Measurements from ENCODE around the gene IL5. TPM values are rescaled to one million over a fixed set of nuclear protein-coding genes. Genes with fewer than 3 reads are reported as not detected.

IL5 gene
- total and polyA plus RNA-seq, 2 of the 13 experiments (the other 11 are each of a cell fraction or from before 2014, with no cell fraction given): not detected

DNA sequence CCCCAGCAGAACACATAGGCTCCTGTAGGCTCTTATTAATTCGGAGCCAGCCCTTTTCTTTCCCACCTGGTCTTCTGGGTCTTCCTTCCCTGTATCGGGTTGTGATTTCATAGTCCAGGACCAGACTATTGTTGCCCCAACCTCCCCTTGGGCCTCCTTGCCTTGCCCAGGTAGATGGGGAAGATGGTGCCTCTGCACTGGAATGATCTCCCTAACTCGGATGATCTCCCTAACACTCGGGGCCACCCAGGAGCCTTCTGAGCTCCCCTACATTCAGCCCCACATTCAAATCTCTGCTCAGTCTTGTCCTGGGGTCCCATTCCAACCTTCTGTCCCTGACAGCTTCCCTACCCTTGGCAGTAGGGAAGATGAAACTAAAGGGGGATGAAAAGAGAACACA, 50.1 kb downstream of the IL5 start:
- ChIA-PET POLR2A (no interaction called here), CTCF (ENCODE audit: low intra/inter-chr PET ratio, low total read pairs) (no interaction called here)
- Histone ChIP-seq H4K20me1 (ENCODE audit: insufficient read depth, low read length) (peaks cover 3% of the 10 kb centered on the region; the same call in 1 of the 2 replicates), H2AFZ (ENCODE audit: low read length) (no peak overlapping the region), H3K36me3 (replicated peaks in 1 of 2; ENCODE audit: control insufficient read depth in 1 of 2, insufficient read depth in 2 of 2, low read length in 2 of 2) (peaks cover 0 to 1% of the 10 kb centered on the region in 2 experiments; a peak in 1 of 5 replicates), H3K4me3 (replicated peaks in 1 of 3; ENCODE audit: insufficient read depth in 1 of 3, low read depth in 2 of 3, low read length in 3 of 3) (no peak overlapping the region), H3K27ac (ENCODE audit: extremely low read length, insufficient read depth, low read length) (no peak overlapping the region), H3K4me1 (ENCODE audit: insufficient read depth, low read length) (peaks cover 55% of the 10 kb centered on the region), H3K9me3 (ENCODE audit: low read length) (no peaks in the 10 kb centered on the region), H3K79me2 (ENCODE audit: insufficient read depth, low read length) (peaks cover 6% of the 10 kb centered on the region), H3K27me3 (ENCODE audit: control insufficient read depth in 1 of 2, insufficient read depth in 2 of 2, low read length in 2 of 2) (no peaks in the 10 kb centered on the region), H3K9ac (ENCODE audit: insufficient read depth, low read depth, low read length) (no peak overlapping the region), H3K4me2 (ENCODE audit: low read depth, low read length) (no peak overlapping the region)
- BruUV-seq (replicated peaks): no TSS peak
- FAIRE-seq: no peak
- no peak for ATAC-seq
- 93% methylated on average over 4 of the region's 4 CpGs for WGBS (ENCODE audit: low lambda C conversion rate)
- intact Hi-C loops (cut with micrococcal nuclease; ENCODE audit: unreplicated experiment): no loop called here
- no peak for TF ChIP-seq PITX1 (CRISPR knock-in tag; IDR thresholded peaks at IDR 0.05)
- TF ChIP-seq HNF4G (IDR thresholded peaks at IDR 0.05; ENCODE audit: borderline replicate concordance, low read depth, low read length): no peak
- no peak for TF ChIP-seq HNF4G (CRISPR knock-in tag; IDR thresholded peaks at IDR 0.05; ENCODE audit: borderline replicate concordance, low read depth)
- no peak for TF ChIP-seq ZNF343 (CRISPR knock-in tag; IDR thresholded peaks at IDR 0.05)
- TF ChIP-seq ZNF329 (CRISPR knock-in tag; IDR thresholded peaks at IDR 0.05; ENCODE audit: low read depth): no peak
- no peak for TF ChIP-seq ZNF567 (CRISPR knock-in tag; IDR thresholded peaks at IDR 0.05; ENCODE audit: borderline replicate concordance)
- TF ChIP-seq SRF (IDR thresholded peaks at IDR 0.05; ENCODE audit: low read depth, low read length): no peak
- TF ChIP-seq, protein P1, sequence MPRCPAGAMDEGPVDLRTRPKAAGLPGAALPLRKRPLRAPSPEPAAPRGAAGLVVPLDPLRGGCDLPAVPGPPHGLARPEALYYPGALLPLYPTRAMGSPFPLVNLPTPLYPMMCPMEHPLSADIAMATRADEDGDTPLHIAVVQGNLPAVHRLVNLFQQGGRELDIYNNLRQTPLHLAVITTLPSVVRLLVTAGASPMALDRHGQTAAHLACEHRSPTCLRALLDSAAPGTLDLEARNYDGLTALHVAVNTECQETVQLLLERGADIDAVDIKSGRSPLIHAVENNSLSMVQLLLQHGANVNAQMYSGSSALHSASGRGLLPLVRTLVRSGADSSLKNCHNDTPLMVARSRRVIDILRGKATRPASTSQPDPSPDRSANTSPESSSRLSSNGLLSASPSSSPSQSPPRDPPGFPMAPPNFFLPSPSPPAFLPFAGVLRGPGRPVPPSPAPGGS (CRISPR knock-in tag; IDR thresholded peaks at IDR 0.05): no peak
- TF ChIP-seq RFXANK (CRISPR knock-in tag; IDR thresholded peaks at IDR 0.05): no peak
- no peak for TF ChIP-seq ZNF709 (CRISPR knock-in tag; IDR thresholded peaks at IDR 0.05)
- no peak for TF ChIP-seq ZNF564 (CRISPR knock-in tag; IDR thresholded peaks at IDR 0.05)
- TF ChIP-seq IKZF4 (CRISPR knock-in tag; IDR thresholded peaks at IDR 0.05; ENCODE audit: borderline replicate concordance, low read depth, not compliant biosample characterization): no peak
- TF ChIP-seq NFYC (CRISPR knock-in tag; IDR thresholded peaks at IDR 0.05): no peak
- TF ChIP-seq KAT8 (CRISPR knock-in tag; IDR thresholded peaks at IDR 0.05): no peak
- TF ChIP-seq TBP (CRISPR knock-in tag; IDR thresholded peaks at IDR 0.05): no peak
- TF ChIP-seq FOXP1 (IDR thresholded peaks at IDR 0.05): no peak
- TF ChIP-seq FOXP1 (CRISPR knock-in tag; IDR thresholded peaks at IDR 0.05): no peak
- no peak for TF ChIP-seq FOXA1 (IDR thresholded peaks at IDR 0.05)
- TF ChIP-seq FOXA1 (CRISPR knock-in tag; IDR thresholded peaks at IDR 0.05): no peak
- in situ Hi-C loops (cut with HindIII; ENCODE audit: extremely low pct_ligation_motif_present, low pct_unique_long_range_greater_than_20kb): loop anchor here (10.0 kb wide), 3 partner anchors 68 to 198 kb away; partner anchors contain the start of gene SLC22A4
- no peak for DNase-seq (ENCODE audit: low spot score)

Data from HepG2 (cell line).